DMS153 treated with DMSO at 0.1 percent for 48 hours (cell line): ENCODE results near the gene FZR1.
"Not testable (repeated sequence)": the region's sequence is repeated elsewhere in the genome, so short reads cannot be mapped to it uniquely, and the experiment has no call there.

Experiments
- DNase-seq: peaks from one replicate; lab custom pipeline; 2025; ENCODE audit not compliant: unreplicated experiment; lab: John Stamatoyannopoulos, UW

FZR1 gene

DNA sequence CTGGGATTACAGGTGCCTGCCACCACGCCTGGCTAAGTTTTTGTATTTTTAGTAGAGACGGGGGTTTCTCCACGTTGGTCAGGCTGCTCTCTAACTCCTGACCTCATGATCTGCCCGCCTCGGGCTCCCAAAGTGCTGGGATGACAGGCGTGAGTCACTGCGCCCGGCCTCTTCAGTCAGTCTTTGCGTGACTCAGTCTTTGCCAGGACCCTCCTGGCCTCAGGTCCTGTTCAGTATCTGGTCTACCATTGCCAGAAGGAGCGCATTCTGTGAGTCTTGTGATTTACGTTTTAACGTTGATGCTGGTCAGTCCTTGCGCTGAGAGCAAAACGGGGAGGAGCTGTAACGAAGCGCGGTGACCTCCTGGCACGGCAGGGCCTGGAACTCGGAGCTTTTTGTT, 59.0 kb downstream of the FZR1 start:
- no peak for DNase-seq

DNA sequence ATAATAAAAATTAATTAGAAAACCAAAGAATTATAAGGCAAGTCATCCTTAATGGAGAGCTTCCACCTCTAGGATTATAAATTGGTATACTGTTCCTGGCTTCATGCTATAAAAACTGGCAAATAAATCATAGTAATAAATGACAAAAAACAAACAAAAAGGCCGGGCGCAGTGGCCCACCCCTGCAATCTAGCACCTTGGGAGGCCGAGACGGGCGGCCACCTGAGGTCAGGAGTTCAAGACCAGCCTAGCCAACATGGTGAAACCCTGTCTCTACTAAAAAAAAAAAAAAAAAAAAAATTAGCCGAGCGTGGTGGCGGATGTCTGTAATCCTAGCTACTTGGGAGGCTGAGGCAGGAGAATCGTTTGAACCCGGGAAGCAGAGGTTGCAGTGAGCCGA, 63.9 kb downstream of the FZR1 start:
- DNase-seq = not testable (repeated sequence)

DNA sequence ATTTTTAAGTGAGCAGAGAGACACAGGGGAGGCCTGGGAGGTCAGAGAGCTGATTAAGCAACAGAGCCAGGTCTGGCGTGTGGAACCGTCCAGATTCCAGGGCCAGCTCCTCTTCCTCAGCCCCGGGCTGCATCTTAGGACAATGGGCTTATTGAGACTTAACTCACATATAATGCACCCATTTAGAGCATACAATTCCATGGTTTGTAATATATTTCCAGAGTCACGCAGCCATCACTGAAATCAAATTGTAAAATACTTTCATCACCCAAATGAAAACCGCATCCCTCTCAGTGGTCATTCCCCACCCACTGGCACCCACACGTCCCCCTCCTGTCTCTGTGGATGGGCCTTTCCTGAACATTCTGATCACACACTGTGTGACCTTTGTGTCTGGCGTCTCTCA, 64.5 kb downstream of the FZR1 start:
- no peak for DNase-seq

DNA sequence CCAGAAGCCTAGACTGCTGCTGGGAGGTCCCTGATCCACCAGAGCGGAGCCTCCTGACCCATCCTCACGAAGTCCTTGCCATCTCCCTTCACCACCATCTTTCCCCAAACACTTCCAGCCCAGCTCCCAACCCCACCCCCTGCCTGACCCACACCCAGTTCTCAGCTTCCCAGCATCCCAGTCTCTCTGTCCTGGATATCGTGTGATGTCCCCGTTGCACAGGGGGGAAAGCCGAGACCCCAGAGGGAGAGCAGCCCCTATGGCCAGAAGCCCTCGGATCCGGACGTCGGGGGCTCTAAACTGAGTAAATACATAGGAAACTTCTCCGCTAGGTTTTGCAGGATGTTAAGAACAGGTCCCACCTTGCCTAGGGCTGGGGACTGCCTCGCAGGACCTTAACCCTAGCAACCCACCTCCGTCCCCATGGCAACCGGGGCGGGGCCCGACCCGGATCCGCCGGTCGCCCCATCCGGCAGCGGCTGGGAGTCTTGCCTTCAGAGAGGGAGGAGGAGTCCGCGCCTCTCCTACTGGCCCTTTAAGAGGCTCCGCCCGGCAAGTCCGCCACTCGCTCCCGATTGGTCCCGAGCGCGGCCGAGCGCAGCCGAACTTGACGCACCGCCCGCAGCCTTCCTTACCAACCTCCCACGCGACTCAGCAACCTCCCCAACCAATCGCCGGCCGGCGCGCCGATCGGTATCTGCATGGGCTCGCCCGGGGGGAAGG, 66.2 kb downstream of the FZR1 start:
- peak; percentile 98 for DNase-seq

DNA sequence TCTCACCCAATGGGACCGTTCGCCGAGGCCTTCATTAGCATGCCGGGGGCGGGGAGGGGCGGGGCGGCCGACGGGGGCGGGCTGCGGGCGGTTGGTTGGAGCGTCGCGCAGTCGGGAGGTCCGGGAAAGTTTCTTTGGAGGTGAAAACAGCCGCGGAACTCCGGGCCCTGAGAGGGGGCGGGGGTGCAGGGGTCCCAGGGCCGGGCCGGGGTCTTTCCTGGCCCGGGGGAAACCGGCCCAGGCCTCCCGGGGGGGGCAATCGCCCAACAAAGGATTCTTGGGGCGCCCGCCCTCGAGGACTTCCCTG, 66.7 kb downstream of the FZR1 start, which contains the start of gene HMG20B:
Gene HMG20B (plus strand): TSS at position 90 of the 307 bp plus-strand sequence. CDS start 366 bp downstream, outside the sequence.
- DNase-seq = no peak

DNA sequence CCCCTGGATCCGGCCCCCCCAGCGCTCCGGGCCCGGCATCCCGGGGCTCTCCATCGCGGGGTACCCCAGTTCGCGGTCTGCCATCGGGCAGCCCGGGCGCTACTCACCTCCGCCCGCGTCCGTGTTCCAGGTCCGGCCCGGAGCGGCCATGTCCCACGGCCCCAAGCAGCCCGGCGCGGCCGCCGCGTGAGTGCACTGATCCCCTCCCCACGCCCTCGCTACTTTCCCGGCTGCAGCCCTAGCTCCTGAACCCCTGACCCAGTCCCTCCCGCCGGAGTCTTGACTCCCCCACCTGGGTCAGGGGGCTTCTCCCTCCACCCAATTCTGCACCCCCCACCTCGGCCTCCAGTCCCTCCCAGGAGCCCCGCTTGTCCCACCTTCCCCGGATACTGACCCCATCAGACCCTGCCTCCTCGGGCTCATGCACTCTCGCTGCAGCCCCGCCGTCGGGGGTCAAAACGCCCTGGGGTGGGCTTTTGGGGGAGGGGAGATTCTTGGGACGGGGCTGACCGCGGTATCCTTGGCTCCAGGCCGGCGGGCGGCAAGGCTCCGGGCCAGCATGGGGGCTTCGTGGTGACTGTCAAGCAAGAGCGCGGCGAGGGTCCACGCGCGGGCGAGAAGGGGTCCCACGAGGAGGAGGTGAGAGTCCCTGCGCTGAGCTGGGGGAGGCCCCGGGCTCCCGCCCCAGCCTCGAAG, 67.2 kb downstream of the FZR1 start:
- DNase-seq = no peak

DNA sequence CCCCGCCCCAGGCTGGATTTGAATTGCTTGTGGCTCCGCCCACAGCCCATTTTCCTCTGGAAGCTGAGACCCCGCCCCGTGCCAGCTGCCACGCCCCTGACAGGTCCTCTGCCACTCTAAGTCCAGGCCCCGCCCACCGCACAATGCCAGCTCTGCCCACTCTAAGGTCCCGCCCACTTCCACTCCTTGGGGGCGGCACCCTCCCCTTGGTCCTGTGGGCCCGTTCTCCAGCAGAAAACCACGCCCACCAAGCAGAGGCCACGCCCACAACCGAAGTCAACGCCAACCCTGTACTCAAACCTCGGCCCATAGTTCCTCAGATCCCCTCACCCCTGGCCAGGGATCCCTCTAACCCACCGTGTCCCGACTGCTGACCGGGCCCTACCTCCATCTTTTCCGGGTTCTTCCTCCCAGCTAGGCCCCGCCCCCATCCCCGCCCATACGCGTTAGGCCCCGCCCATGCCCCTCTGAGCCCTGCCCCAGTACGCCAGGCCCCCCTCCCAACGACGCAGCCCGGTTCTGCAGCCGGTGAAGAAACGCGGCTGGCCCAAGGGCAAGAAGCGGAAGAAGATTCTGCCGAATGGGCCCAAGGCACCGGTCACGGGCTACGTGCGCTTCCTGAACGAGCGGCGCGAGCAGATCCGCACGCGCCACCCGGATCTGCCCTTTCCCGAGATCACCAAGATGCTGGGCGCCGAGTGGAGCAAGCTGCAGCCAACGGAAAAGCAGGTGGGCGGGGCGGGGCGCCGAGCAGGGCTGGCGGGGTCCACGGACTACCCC, 67.9 kb downstream of the FZR1 start:
- peak; percentile 74 for DNase-seq

DNA sequence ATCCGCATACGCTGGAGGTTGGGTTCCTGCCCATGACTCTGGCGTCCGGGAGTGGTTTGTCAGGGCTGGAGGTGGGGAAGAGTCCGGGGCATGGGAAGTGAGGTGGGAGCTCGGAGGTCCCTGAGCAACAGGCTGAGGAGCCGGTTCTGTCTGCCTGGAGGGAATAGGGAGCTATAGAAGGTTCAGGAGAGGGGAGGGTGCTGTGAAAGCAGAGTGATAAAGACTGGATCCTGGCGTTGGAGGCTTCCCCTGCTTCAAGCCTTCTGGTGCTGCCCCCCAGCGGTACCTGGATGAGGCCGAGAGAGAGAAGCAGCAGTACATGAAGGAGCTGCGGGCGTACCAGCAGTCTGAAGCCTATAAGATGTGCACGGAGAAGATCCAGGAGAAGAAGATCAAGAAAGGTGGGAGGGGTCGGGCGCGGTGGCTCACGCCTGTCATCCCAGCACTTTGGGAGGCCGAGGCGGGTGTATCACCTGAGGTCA, 69.2 kb downstream of the FZR1 start:
- no peak for DNase-seq

DNA sequence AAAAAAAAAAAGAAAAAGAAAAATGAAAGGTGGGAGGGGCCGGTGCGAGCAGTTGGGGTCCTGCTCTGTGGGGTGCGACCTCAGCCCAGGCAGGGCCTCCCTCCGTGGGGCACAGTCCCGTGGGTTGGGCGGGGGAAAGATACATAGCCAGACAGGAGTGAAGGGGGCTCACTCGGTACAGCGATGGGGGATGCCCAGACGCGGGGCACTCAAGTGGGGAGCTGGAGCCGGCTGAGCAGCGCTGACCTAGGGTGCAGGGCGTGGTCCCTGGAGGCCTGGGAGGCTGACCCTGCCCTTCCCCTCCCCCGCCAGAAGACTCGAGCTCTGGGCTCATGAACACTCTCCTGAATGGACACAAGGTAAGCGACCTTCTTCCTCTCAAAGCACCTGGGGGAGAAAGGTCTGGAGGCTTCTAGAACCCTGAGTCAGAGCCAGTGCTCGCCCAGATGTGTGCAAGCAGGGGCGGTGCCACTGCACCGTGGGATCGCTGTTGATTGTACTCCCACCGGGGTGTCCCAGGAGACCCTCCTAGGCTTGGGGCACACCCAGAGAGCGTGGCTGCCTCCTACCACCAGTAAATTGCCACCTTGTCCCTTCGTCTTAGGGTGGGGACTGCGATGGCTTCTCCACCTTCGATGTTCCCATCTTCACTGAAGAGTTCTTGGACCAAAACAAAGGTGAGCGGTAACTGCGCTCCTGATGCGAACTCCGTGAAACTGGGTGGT, 70.0 kb downstream of the FZR1 start:
- DNase-seq = no peak

DNA sequence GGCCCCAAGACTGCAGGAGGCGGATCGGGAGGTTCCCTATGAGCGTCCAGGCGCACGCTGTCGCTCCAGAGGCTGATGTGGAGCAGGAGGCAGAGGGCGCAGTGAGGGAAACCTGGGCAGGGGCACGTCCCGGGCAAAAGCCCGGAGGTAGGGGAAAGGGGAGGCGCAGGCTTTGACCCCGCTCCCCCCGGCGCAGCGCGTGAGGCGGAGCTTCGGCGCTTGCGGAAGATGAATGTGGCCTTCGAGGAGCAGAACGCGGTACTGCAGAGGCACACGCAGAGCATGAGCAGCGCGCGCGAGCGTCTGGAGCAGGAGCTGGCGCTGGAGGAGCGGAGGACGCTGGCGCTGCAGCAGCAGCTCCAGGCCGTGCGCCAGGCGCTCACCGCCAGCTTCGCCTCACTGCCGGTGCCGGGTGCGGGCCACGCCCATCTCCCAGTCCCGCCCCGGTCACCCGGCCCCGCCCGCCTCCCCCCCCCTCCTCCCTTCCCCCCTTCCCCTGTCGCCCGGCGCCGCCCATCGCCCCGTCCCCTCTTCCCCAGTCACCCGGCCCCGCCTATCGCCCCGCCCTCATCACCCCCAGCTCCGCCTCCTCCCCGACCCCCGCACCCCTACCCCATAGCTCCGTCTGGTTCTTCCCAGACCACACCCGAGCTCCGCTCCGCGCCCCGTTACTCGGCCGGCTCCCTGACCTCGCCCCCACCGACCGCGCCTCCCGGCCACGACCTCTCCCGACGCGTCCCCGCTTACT, 70.8 kb downstream of the FZR1 start:
- no peak for DNase-seq

DNA sequence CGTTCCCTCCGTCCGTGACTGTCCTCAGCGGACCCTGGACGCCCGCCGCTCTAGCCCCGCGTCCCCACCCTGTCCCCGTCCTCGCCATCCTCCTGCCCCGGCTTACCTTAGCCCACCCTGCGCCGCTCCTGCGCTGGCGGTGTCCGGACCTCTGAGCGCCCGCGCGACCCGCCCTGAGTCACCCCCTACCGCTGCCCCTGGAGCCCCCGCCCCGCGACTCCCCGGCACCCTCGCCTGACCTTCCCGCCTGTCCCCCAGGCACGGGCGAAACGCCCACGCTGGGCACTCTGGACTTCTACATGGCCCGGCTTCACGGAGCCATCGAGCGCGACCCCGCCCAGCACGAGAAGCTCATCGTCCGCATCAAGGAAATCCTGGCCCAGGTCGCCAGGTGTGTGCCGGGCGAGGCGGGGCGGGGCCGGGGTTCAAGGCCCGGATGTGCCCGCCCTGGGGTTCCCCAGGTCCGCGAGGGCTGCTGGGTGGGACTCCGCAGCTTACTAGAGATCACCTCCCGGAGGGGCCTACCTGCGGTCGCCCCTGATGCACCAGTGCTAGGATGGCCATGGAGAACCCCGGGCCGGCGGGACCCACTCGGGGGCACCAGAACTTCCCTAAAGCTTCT, 71.7 kb downstream of the FZR1 start:
- no peak for DNase-seq

DNA sequence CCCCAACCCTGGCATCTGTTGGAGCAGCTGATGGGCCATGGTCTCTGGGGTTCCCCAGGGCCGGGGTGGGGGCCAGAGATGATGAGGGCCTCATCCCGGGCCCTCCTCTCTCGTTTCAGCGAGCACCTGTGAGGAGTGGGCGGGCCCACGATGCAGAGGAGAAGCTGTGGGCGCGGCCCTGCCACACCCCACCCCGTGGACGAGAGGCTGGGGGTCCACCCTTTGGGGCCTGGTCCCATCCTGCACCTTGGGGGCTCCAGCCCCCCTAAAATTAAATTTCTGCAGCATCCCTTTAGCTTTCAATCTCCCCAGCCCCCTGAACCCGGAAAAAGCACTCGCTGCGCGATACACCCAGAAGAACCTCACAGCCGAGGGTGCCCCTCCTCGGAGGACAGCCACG, 72.3 kb downstream of the FZR1 start:
- DNase-seq = no peak

DNA sequence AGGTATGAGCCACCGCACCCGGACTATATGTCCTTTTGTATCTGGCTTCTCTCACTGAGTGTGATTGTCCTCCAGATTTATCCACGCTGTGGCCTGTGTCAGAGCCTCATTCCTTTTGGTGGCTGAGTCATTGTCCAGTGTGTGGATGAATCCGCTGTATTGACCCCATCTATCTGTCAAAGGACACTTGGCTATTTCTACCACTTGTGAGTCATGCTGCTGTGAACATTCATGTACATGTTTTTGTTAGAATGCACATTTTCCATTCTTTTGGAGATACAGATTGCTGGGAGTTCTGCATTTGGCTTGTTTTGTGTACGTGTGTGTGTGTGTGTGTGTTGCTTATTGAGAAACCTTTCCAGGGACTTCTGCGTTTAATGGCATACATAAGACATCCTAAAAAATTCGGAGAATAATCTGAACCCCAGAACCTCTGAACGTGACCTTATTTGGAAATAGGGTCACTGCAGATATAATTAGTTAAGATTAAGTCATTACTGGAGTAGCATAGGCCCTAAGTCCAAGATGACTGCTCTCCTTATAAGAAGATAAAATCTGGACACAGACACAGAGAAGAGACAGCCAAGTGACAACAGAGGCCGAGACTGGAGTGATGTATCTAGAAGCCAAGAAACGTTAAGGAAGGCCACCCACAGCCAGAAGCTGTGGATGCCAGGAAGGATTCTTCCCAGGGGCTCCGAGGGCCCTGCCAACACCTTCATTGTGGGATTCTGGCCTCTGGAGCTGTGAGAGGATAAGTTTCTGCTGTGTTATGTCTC, 74.2 kb downstream of the FZR1 start:
- DNase-seq = no peak

DNA sequence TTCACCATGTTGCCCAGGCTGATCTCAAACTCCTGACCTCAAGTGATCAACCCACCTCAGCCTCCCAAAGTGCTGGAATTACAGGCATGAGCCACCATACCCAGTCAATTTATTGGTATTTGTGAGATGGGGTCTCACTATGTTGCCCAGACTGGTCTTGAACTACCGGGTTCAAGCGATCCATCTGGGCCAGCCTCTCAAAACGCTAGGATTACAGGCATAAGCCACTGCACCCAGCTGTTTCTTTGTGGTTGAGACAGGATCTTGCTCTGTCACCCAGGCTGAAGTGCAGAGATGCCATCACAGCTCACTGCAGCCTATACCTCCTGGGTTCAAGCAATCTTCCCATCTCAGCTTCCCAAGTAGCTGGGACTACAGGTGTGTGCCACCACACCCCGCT, 75.7 kb downstream of the FZR1 start:
- DNase-seq = not testable (repeated sequence)

DNA sequence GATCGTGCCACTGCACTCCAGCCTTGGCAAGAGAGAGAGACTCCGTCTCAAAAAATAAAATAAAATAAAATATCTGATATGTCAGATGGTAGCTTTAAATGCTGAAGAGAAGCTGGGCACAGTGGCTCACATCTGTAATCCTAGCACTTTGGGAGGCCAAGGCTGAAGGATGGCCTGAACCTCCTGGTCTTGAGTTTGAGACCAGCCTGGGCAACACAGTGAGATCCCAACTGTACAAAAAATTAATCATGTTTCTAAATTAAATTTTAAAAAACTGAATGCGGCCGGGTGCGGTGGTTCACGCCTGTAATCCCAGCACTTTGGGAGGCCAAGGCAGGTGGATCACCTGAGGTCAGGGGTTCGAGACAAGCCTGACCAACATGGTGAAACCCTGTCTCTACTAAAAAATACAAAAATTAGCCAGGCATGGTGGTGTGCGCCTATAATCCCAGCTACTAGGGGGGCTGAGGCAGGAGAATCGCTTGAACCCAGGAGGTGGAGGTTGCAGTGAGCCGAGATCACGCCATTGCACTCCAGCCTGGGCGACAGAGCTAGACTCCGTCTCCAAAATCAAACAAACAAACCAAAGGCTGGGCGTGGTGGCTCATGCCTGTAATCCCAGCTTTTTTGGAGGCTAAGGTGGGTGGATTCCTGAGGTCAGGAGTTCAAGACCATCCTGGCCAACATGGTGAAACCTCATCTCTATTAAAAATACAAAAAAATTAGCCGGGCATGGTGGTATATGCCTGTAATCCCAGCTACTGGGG, 78.1 kb downstream of the FZR1 start:
- DNase-seq = not testable (repeated sequence)

DNA sequence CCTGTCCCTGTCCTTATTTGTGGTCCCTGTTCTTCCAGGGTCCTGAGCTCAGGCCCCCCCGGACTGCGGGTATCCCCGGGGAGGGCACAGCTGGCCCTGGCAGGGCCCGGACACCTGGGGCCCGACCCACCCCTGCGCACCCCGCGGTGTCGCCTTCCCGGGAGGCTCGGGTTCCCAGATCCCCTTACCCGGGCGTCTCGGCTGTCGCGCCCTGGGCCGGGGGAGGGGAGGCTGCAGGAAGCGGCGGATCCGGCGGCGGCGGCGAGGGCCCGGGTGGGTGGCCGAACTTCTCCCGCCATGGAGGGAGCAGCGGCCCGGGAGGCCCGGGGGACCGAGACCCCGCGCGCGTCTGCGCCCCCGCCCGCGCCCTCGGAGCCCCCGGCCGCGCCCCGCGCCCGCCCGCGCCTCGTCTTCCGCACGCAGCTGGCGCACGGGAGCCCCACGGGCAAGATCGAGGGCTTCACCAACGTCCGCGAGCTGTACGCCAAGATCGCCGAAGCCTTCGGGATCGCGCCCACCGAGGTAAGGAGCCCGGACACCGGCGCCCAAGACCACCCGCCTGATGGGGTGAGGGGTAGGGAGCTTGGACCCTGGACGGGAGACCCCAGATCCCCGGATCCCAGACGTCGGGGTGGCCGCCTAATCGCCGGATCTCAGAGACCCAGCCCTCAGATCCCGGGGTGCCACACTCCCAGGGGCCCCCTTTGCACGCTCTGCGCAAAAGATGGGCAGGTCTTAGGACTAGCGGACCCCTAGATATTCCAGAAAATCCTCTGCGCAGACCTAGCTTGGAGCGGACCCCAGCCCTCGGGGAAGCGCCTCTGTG, 79.4 kb downstream of the FZR1 start, which contains the start of gene GIPC3:
Gene GIPC3 (plus strand): TSS at position 178 of the 826 bp plus-strand sequence. CDS start 120 bp downstream, at position 298.
- DNase-seq = no peak

DNA sequence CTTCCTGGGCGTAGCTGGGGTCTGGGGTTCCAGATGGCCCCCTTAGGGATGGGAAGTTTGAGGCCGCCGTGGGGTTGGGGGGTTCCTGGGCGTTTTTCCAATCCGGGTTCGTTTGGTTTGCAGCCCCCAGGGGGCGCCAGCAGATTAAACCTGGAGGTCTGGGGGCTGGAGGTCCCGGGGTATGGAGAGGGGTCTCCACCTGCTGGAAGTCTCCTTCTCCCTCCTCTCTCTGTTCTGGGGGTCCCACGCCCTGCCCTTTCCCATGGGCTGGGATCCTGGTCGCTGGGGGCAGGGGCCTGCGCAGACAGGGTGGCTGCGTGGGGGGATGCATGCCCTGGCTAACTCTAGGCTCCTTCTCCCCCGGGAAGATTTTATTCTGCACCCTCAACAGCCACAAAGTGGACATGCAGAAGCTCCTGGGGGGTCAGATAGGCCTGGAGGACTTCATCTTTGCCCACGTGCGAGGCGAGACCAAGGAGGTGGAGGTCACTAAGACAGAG, 80.1 kb downstream of the FZR1 start:
- no peak for DNase-seq
